Smooth muscle cell (in vitro differentiated cells): ENCODE measurements around the gene NTN4. TPM values are rescaled to one million over a fixed set of nuclear protein-coding genes. Genes with fewer than 3 reads are reported as not detected.
"Not testable (repeated sequence)": the region's sequence is repeated elsewhere in the genome, so short reads cannot be mapped to it uniquely, and the experiment has no call there.

Experiments used
- DNase-seq: peaks from one replicate; lab custom pipeline; 2025; ENCODE audit not compliant: unreplicated experiment; lab: John Stamatoyannopoulos, UW
- H2AFZ ChIP-seq: fragments of 200-600 bp; sonication (generic); 2 replicates; pipeline ENCODE4 v1.6.0; 2016; ENCODE audit warnings: antibody characterized with exemption, low read depth, mild to moderate bottlenecking
- H3F3A ChIP-seq: fragments of 200-600 bp; sonication (generic); 2 replicates; pipeline ENCODE4 v1.6.0; 2017; ENCODE audit warnings: antibody characterized with exemption, low read depth
- H3K27ac ChIP-seq: fragments of 200-600 bp; sonication (generic); 2 replicates; pipeline ENCODE4 v1.5.1; 2016; ENCODE audit warnings: low read depth, mild to moderate bottlenecking
- H3K27me3 ChIP-seq: fragments of 200-600 bp; sonication (generic); 2 replicates; pipeline ENCODE4 v1.6.1; 2016; ENCODE audit warnings: low read depth, mild to moderate bottlenecking
- H3K36me3 ChIP-seq: fragments of 200-600 bp; sonication (generic); 2 replicates; pipeline ENCODE4 v1.5.1; 2016; ENCODE audit warnings: low read depth
- H3K4me1 ChIP-seq: fragments of 200-600 bp; sonication (generic); 2 replicates; pipeline ENCODE4 v1.5.1; 2016; ENCODE audit warnings: low read depth
- H3K4me2 ChIP-seq: fragments of 200-600 bp; sonication (generic); 2 replicates; pipeline ENCODE4 v1.6.0; 2016; ENCODE audit warnings: mild to moderate bottlenecking
- H3K4me3 ChIP-seq: fragments of 200-600 bp; sonication (generic); 2 replicates; pipeline ENCODE4 v1.5.1; 2016; ENCODE audit warnings: mild to moderate bottlenecking
- H3K79me2 ChIP-seq: fragments of 200-600 bp; sonication (generic); 2 replicates; pipeline ENCODE4 v1.6.0; 2016; ENCODE audit warnings: low read depth, mild to moderate bottlenecking
- H3K9ac ChIP-seq: fragments of 200-600 bp; sonication (generic); 2 replicates; pipeline ENCODE4 v1.6.0; 2016; ENCODE audit warnings: low read depth
- H3K9me3 ChIP-seq: fragments of 200-600 bp; sonication (generic); replicated peaks from 2 replicates; pipeline ENCODE4 v1.5.1; 2016; ENCODE audit warnings: low read depth
- H4K20me1 ChIP-seq: fragments of 200-600 bp; sonication (generic); 2 replicates; pipeline ENCODE4 v1.6.0; 2016; ENCODE audit warnings: low read depth
- CTCF ChIP-seq: fragments of 200-600 bp; sonication (generic); IDR thresholded peaks from 2 replicates; pipeline ENCODE4 v1.5.1; 2017; ENCODE audit warnings: borderline replicate concordance, mild to moderate bottlenecking, antibody characterized with exemption; ENCODE audit not compliant: insufficient read depth, poor library complexity, severe bottlenecking
- WGBS: methylation state at CpG from one replicate; pipeline ENCODE4 v1.1.7; 2016; ENCODE audit warnings: low lambda C conversion rate; 5-methylcytosine and 5-hydroxymethylcytosine counted together
- polyA plus RNA-seq: library from polyadenylated mRNA; unstranded; fragments of >200 nt; fragmentation: Nextera tagmentation; extraction: Ambion mirVana; gene quantifications from 2 replicates; pipeline ENCODE4 v1.2.1, GENCODE V29; 2016
- total RNA-seq: library from RNA; depleted of rRNA; stranded (reverse); fragments of >200 nt; gene quantifications from 2 replicates; pipeline ENCODE4 v1.2.3, GENCODE V29; 2014

NTN4 gene
- total and polyA plus RNA-seq, 2 experiments from 2014 or later = 0.94 TPM; not detected in 1

- no peaks in the 10 kb centered on the region for H3K79me2 ChIP-seq
- no peaks in the 10 kb centered on the region for H3K36me3 ChIP-seq
- H3F3A ChIP-seq = no peaks in the 10 kb centered on the region
- no peak overlapping the region for H3K4me3 ChIP-seq
- no peaks in the 10 kb centered on the region for H3K4me1 ChIP-seq
- no peak overlapping the region for H3K9ac ChIP-seq
- no peaks in the 10 kb centered on the region for H3K9me3 ChIP-seq
- H3K27me3 ChIP-seq = peaks cover 16% of the 10 kb centered on the region
- no peak for DNase-seq
- H3K27ac ChIP-seq = no peak overlapping the region
- no peak for TF ChIP-seq CTCF
- H2AFZ ChIP-seq = peak overlapping the region; percentile 1
- no peaks in the 10 kb centered on the region for H4K20me1 ChIP-seq
- no peak overlapping the region for H3K4me2 ChIP-seq
- 88% methylated on average over 2 of the region's 2 CpGs for WGBS
Observed at GRCh38 chr12:95663525-95663924, 127.0 kb downstream of the NTN4 start.

GRCh38 chr12:95661360-95661759, 129.2 kb downstream of the NTN4 start:
- Histone ChIP-seq H3K9me3 (no peaks in the 10 kb centered on the region), H3K4me2 (no peak overlapping the region), H3K27me3 (peaks cover 16% of the 10 kb centered on the region), H3K27ac (no peak overlapping the region), H3K9ac (no peak overlapping the region), H2AFZ (no peak overlapping the region), H3K4me1 (no peaks in the 10 kb centered on the region), H3K79me2 (no peaks in the 10 kb centered on the region), H3F3A (no peaks in the 10 kb centered on the region), H3K4me3 (no peak overlapping the region), H4K20me1 (no peaks in the 10 kb centered on the region), H3K36me3 (no peaks in the 10 kb centered on the region)
- WGBS = 80% methylated on average over 1 of the region's 1 CpG
- no peak for DNase-seq
- TF ChIP-seq CTCF = no peak

GRCh38 chr12:95658386-95658785, 132.2 kb downstream of the NTN4 start:
- Histone ChIP-seq H3K9ac (no peak overlapping the region), H3K4me3 (no peak overlapping the region), H4K20me1 (no peaks in the 10 kb centered on the region), H3K9me3 (no peaks in the 10 kb centered on the region), H3F3A (no peaks in the 10 kb centered on the region), H3K27ac (no peak overlapping the region), H3K36me3 (no peaks in the 10 kb centered on the region), H3K27me3 (peaks cover 10% of the 10 kb centered on the region), H3K4me2 (no peak overlapping the region), H3K79me2 (no peaks in the 10 kb centered on the region), H2AFZ (no peak overlapping the region), H3K4me1 (no peaks in the 10 kb centered on the region)
- no peak for TF ChIP-seq CTCF
- no peak for DNase-seq
- WGBS = 88% methylated on average over 6 of the region's 6 CpGs

- not testable (repeated sequence) for DNase-seq, H3K4me2 ChIP-seq, H3K9ac ChIP-seq, H3K4me3 ChIP-seq, H4K20me1 ChIP-seq, H3K27me3 ChIP-seq, H2AFZ ChIP-seq, H3K27ac ChIP-seq, H3F3A ChIP-seq, H3K4me1 ChIP-seq, H3K9me3 ChIP-seq, H3K79me2 ChIP-seq, H3K36me3 ChIP-seq
- 96% methylated on average over 3 of the region's 3 CpGs for WGBS
Observed at GRCh38 chr12:95654665-95655064, 135.9 kb downstream of the NTN4 start.
